Activated naive CD8-positive, alpha-beta T cell treated with anti-CD3 and anti-CD28 coated beads, Interleukin-2, amount 50 U/mL, for 16 hours (primary cell): ENCODE data around the gene ZNF467.

ENCODE experiments used
- DNase-seq: peaks from one replicate; pipeline ENCODE4 v3.0.0-alpha.2; 2020; ENCODE audit warnings: low read depth, low spot score

ZNF467 gene

DNA sequence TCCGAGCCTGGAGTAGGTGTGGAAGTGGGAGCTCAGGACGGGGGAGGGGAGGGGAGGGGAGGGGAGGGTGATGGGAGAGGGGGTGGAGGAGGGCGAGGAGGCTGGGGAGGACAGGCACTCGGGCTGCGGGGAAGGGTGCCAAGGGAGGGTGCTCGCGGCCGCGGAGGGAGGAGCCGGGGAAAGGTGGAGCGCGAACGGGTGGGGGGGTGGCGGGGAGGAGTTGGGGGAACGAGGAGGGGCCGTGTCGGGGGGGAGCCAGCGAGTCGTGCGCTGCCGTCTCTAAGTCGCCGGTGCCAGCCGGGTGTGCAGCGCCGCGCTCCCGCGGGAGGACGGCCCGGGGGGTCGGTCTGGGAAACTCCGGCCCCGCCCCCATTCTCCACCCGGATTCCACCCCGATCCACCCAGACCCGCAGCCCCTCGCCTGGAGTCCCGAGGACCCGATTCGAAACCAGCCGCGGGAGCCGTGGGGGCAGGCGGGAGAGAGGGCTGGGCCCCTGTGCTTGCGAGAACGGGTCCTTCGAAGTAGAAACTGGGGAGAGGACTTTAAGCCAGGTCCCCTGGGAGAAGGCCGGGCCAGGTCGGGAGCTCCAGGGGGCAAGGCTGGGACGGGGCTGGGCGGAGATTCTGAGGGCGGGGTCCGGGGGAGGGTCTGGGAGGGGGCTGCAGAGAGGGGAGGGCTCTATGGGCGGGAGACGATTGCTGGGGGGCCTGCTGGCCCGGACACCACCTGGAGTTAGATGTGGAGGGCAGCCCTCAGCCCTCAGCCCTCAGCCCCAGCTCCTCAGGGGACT lies at the start of gene ZNF467:
Gene ZNF467, minus strand, starts transcription at position 143 of the 791 bp plus-strand sequence. CDS start 2,556 bp downstream, outside the sequence.
- DNase-seq: no peak

GRCh38 chr7:149822353-149822943 lies 49.1 kb upstream of the ZNF467 start:
- no peak for DNase-seq

DNA sequence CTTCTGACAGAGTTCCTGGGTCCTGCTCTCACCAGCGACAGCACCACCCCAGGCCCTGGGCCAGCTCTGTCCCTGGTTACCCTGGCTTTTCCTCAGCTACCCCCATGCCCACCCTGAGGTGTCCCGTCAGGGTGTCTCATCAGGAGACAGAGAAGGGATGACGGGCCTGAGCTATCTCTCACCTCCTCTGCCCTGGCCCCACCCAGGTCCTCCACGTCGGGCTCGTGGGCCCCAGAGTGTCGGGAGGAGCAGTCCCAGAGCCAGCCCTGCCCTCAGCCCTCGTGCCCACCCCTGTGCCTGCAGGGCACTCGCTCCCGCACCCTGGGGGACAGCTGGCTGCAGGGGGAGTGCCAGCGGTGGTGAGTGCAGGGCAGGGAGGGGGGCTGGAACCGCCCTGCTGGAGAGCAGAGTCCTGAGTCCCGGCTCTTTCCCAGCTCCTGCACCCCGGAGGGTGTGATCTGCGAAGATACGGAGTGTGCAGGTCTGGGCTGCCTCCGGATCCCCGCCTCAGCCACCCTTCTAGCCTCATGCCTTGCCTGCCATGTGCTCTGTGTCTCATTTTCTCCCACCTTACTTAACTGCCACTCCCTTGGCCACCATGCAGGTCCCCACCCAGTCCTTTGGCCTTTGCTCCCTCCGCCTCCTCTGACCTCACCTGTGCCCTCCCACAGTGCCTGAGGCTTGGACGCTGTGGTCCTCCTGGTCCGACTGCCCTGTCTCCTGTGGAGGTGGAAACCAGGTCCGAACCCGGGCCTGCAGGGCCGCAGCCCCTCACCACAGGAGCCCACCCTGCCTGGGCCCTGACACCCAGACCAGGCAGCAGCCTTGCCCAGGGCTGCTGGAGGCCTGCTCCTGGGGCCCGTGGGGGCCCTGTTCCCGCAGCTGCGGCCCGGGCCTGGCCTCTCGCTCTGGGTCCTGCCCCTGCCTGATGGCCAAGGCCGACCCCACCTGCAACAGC lies 48.1 kb upstream of the ZNF467 start:
- no peak for DNase-seq

GRCh38 chr7:149820622-149821190 lies 47.3 kb upstream of the ZNF467 start:
- no peak for DNase-seq

DNA sequence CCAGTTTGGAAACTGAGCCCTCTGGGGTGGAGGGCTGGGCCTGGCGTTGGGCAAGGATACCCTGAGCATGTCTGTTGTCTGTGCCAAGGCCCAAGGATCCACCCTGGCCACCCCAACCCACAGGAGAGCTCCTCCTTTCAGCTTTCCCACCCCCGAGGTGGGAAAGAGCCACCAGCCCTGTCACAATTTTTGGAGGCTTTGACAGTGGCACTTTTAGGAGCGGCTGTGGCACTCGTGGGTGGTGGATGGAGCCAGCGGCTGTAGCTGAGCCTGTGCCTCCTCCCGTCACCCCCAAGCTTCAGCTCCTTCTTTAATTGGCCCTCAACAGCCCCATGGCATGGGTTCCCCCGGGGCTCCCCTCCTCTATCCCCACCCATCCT lies 46.6 kb upstream of the ZNF467 start:
- DNase-seq: no peak

GRCh38 chr7:149819141-149819960 lies 46.0 kb upstream of the ZNF467 start:
- DNase-seq: no peak

GRCh38 chr7:149818536-149818840 lies 45.1 kb upstream of the ZNF467 start:
- DNase-seq: no peak

DNA sequence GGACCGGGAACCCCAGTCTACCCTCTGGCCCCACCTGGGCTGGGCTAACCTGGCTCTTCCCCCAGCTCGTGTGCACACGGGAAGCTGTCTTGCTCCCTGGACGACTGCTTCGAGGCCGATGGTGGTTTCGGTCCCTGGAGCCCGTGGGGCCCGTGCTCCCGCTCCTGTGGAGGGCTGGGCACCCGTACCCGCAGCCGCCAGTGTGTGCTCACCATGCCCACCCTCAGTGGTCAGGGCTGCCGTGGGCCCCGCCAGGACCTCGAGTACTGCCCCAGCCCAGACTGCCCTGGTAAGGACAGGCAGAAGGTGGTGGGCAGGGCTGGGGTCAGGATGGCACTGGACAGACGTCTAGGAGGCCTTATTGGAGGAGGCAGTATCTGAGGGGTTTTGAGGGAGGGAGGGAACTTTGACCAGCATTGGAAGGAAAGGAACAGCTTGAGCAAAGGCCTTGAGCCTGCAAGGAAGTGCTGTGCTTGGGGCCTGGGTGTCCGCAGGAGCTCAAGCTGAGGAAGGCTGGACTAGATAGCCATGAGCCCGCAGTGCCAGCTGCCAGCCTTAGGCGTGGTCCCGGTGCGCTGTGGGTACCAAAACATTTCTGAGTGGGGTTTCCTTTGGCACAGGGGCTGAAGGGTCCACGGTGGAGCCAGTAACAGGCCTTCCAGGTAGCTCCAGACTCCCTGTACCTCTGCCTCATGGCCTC lies 44.6 kb upstream of the ZNF467 start:
- DNase-seq: no peak

DNA sequence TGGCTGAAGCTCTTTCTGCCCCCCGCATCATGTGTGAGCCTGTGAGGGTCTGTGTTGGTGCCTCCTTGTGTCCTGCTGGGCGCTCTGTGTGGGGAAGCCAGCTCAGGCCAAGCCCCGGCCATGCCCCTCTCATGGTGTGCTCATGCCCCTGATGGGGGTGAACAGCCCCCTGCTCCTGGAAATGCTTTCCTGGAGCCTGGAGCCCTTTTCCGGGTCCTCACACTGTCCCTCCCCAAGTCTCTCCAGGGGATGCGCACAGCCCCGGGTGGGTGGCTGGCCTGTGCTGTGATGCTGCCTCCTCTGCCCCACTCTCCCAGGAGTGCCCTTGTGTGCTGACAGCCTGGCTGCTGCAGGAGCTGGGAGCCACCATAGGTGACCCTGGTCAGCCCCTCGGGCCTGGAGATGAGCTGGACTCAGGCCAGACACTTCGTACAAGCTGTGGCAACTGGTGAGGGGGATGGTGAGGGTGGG lies 43.9 kb upstream of the ZNF467 start:
- no peak for DNase-seq

DNA sequence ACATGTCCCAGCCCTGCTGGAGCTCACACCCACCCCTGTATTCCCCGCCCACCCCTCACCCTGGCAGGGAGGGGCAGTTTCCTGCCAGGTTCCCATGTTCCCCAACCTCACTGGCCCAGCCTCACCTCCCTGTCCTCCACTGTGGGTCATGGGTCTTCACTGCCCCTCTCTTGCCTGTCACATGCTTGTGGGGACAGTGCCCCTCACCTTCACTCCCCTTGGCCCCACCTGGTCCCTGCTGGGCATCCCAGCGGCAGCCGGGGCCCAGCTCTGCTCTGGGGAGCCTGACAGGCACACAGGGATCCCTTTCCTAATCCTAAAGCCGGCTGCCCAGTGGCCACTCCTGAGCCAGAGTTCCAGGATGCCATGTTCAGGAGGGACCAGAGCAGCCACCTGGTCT lies 43.4 kb upstream of the ZNF467 start:
- no peak for DNase-seq

DNA sequence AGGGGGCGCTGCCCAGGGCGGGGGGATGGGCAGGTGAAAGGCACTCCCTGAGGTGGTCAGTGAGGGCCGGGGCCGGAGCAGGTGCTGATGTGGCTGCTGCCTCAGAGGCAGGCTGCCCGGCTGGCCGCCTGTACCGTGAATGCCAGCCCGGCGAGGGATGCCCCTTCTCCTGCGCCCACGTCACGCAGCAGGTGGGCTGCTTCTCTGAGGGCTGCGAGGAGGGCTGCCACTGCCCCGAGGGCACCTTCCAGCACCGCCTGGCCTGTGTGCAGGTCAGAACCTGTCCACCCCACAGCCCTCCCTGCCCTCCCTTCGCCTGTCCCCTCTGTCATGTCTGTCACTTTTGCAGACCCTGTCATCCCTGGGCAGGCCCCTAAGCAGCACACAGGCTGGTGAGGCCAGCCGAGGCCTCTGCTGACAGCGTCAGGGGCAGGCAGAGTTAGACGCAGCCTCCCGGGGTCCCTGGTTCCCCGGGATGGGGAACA lies 42.9 kb upstream of the ZNF467 start:
- DNase-seq: no peak

DNA sequence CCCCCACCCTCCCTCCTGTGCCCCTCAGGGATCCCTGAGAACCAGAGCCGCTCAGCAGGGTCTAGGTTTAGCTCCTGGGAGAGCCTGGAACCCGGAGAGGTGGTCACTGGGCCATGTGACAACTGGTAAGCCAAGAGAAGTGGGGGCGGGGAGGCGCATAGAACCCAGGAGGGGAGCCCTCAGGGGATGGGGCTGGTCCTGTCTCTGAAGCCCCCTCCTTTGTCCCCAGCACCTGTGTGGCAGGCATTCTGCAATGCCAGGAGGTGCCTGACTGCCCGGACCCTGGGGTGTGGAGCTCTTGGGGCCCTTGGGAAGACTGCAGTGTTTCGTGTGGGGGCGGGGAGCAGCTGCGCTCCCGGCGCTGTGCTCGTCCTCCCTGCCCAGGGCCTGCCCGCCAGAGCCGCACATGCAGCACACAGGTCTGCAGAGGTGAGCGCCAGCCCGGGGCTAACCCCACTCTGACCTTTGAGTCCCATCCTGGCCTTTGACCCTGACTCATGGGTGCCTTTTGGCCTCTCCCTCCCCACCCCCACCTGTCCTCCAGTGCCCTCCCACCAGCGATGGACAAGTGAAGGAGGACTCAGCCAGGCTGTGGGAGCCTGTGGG lies 42.4 kb upstream of the ZNF467 start:
- DNase-seq: no peak

- no peak for DNase-seq
Observed at GRCh38 chr7:149815121-149815520, 41.7 kb upstream of the ZNF467 start.

DNA sequence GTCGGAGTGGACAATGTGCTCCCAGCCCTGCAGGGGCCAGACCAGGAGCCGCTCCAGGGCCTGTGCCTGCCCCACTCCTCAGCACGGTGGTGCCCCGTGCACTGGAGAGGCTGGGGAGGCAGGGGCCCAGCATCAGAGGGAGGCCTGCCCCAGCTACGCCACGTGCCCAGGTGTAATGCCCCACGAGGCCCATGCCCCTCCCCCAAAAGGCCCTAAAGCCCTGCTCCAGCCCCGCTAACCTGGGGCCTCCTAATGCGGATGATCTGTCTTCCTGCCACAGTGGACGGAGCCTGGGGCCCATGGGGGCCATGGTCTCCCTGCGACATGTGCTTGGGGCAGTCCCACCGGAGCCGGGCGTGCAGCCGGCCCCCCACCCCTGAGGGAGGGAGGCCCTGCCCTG lies 41.1 kb upstream of the ZNF467 start:
- DNase-seq: no peak

DNA sequence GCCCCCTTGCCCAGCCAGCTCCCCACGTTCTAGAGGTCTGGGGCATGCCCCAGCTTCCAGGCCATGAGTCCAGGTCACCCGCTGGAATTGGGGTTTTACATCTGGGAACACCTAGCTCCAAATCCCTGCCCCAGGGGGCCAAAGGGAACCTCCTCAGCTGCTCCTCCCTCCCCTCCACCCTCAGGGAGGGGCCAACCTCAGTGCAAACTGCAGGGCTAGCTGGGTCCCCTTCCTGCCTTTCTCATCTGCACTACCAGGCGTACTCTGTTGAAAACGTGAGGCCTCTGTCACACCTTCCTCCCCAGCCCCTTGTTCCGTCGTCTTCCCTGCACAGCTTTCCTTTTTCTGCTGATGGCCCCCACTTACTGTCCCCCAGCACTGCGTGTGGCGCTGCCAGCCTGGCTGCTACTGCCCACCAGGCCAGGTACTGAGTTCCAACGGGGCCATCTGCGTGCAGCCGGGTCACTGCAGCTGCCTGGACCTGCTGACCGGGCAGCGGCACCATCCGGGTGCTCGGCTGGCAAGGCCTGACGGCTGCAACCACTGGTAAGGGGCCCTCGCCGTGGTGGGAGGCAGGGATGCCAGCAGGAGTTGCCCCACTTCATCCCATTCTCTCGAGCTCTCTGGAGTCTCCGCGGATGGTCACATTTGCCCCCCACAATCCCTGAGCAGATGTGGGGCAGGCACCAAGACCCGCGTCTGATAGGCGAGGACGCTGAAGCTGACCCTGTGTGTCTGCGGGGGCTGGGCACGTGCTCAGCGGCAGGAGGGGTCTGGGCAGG lies 40.1 kb upstream of the ZNF467 start:
- DNase-seq: no peak

DNA sequence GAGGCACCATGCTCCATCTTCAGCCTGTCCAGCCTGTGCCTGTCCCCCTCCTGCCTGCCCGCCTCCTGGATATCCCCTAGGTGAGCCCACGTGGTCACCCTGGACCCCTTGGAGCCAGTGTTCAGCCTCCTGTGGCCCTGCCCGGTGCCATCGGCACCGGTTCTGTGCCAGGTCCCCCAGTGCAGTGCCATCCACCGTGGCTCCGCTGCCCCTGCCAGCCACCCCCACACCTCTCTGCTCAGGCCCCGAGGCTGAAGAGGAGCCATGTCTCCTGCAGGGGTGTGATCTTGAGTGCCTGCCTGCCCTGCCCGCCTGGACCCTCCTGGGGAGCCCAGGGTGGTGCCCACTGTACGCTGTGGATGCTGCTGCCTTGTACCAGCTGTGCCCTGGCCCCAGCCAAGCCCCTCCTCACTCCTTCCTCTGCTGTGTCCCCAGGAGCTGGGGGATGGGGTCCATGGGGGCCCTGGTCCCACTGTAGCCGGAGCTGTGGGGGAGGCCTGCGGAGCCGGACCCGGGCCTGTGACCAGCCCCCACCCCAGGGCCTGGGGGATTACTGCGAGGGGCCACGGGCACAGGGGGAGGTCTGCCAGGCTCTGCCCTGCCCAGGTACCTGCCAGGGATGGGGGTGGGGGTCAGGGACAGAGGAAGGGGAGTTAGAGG lies 38.6 kb upstream of the ZNF467 start:
- no peak for DNase-seq

DNA sequence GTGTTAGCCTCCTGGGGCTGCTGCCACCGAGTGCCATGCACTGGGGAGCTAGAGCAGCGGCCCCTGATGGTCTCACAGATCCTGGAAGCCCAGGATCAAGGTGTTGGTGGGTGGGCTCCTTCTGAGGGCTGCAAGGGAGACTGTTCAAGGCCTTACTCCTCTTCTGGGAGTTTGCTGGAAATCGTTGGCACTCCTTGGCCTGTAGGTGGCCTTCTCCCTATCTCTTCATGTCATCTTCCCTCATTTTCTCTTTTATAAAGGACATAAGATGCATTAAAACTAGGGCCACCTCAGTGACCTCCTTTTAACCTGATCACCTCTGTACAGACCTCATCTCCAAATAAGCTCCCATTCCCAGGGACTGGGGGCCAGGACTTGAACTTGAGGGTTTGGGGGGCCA lies 37.8 kb upstream of the ZNF467 start:
- no peak for DNase-seq

- no peak for DNase-seq
Observed at GRCh38 chr7:149809215-149809614, 35.8 kb upstream of the ZNF467 start.

DNA sequence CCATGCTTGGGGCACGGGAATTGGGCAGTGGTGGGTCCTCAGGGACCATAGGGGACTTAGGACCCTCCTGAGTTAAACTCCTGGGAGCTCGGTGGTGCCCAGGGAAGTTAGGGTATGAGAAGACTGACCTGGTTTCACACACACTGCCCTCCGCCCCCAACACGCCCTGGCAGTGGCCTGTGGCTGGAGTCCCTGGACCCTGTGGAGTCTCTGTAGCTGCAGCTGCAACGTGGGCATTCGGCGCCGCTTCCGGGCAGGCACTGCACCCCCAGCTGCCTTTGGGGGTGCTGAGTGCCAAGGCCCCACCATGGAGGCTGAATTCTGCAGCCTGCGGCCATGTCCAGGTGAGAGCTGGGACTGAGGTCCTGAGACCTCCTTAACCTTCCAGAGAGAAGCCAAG lies 34.9 kb upstream of the ZNF467 start:
- DNase-seq: no peak
